Measurements from ENCODE around the gene IRF2BP2.

- TF ChIP-seq CTCF (IDR thresholded peaks at IDR 0.05): no peak
- TF ChIP-seq ZFX (IDR thresholded peaks at IDR 0.05; ENCODE audit: borderline replicate concordance): no peak
Observed at GRCh38 chr1:234634387-234634786, 24.4 kb upstream of the IRF2BP2 start.
